Fibroblast of skin of left biceps (primary cell): ENCODE measurements around the gene KIAA1614.
"Not testable (repeated sequence)": the region's sequence is repeated elsewhere in the genome, so short reads cannot be mapped to it uniquely, and the experiment has no call there.

Experiments used
- DNase-seq, 2 experiments: peaks; one replicate each; pipeline ENCODE4 v3.0.0-alpha.2; 2013; ENCODE audit warnings: low read depth in 2 of 2

The KIAA1614 gene

DNA sequence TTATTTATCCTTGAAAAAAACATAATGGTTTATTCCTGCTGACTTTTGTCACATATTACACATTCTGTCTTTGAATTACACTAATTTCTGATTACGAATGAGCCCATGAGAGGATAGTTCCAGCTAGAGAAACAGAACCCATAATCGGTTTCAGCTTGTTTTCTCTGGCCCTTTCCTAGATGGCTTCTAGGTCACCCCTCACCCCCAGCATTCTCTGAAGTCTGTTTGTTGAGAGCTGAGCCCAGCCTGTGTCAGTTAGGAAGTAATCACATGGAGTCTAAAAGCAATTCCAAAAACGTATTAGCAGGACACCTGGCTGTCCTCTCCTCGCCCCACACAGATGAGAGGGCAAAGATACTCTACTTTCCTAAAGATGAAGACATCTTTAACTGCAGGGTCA is 48.9 kb downstream of the KIAA1614 start:
- no peak for DNase-seq

DNA sequence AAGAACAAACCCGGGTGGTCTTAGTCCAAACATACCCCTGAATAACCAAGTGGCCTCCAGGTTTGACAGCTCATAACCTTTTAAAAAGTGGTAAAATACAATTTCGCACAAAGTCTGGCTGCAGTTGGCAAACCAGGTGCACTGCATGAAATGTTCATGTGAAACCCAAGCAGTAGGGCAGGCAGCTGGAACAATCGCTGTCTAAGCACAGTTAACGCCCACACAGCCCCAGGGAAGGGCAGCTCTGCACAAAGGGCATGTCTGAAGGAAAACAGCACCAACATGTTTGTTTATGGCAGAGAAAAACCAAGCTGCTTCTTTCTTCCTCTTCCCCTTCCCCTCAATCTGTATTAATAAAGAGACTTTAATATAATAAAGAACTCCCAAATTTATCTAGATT is 49.5 kb downstream of the KIAA1614 start:
- DNase-seq = no peak

DNA sequence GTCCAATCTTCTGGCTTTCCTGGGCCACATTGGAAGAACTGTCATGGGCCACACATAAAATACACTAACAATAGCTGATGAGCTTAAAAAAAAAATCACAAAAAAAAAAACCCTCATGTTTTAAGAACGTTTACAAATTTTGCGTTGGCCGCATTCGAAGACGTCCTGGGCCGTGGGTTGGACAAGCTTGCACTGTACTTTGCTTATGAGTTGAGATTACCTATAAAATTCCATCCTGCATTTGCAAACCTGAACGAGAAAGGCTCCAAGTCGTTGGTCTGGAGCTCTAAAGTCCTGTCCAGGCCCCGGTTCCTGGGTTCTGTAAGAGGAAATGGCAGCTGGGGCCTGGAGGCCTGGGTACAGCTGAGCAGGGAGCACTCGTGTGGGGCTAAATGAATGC is 51.4 kb downstream of the KIAA1614 start:
- no peak for DNase-seq

DNA sequence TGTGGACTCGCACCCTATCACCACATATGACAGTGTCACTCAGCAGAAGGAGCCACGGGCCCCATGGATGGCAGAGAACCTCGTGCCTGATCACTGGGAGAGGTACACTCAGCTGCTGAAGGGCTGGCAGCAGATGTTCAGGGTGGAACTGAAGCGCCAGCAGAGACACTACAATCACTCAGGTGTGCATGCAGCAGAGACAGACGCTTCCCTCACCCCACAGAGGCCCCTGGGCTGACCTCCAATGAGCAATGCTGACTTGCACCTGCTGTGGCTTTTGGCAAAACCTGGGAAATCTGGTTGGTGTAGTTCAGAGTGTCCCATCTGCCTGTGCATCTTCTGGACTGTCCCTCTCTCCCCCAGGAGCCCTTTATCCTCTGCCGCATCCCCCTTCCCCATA is 51.9 kb downstream of the KIAA1614 start:
- no peak for DNase-seq

DNA sequence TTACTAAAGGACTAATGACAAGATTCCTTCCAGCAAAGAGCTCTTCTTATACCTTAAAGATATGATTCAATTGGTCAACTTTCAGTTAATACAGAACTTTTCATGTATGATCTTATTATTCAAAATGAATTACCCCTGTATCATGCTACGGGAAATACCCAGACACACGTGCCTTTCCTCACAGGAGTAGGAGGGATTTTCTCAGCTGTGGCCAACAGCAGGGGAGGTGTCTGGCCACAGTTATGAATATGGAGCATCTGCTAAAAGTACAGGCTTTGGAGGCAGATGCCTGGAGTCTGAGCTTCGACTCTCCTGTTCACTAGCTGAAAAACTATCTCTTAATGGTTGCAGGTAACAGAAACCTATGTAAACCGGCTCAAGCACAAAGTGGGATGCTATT is 53.6 kb downstream of the KIAA1614 start:
- no peak for DNase-seq

DNA sequence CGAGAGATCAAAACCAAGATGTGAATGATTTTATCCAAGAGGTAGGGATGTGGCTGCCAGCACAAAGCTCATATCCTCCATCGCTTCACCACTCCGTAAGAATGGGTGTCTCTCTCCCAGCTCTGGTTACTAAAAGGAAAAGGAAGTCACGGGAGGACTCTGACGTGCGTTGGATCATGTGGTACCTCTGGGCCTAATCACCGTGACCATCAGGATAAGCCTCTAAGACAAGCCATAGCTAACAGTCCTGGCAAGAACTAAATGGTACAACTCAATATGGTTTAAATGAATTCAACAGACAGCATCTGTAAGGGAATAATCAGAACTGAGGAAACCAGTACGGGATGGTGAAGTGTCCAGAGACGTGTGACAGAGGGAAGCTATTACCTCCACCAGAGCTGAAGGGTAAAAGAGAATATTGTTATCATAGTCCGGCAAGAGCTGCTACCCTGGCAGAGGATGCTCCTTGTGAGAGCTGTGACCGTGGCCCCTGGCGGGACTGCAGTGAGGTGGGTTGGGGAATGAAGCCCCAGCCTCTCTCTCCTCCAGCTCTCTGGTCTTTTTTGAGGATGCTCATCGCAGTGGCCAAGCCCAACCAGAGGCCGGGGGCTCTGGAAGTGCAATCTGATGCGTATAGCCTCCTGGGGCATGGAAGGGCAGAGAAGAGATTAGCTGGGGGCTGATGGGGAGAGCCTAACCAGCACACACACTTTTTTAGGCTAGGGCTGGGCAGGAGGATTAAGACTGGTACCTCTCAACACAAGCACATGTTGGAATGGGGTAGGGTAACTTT is 54.2 kb downstream of the KIAA1614 start:
- no peak for DNase-seq

DNA sequence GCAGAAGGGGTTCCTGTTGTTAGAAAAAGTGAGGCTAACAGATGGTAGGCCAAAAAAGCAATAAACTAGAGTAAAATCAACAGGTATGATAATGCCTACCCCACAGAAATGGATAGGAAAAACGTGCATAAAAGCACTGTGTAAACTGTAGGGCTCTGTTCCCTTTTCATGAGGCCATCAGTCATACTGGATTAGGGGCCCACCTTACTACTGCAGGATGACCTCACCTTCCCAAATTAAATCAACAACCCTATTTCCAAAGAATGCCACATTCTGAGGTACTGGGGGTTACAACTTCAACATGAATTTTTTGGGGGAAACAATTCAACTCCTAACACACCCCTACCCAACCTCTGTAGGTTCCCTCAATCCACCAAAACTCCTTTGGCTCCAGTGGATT is 54.9 kb downstream of the KIAA1614 start:
- no peak for DNase-seq

DNA sequence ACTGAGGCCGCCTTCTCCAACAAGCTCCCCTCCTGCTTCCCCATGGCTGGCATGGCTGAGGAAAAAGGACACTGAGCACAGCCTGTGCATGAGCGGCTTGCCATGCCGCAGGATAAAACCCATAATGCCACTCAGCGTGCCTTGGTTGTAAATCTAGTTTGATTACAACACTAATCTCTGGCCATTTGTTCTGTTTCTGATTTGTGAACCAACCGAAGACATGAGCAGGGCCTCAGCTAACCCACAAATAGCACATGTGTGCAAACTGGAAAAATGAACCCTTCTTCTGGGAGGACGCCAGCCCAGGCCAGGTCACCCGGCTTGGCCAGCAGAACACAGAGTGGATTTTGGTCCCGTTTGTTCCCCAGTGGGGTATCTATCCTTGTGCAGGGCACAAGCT is 56.1 kb downstream of the KIAA1614 start:
- DNase-seq = not testable (repeated sequence)

DNA sequence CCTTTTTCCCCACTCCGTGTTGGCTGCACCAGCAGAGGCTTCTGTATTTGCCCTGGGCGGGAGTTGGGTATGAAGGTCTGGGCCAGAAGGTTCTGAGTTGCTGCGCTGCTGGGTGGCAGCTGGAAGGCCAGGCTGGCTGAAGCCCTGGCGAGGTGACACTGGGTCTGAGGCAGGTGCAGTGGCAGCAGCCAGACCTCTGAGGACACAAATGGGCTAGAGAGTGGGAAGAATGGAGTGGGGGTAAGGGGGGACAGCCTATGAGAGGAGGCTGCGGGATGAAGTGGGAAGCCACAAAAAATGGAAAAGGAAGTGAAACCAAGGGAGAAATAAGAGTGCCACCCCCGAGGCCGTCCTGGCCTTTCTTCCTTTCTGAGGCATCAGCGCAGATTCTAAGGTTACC is 56.7 kb downstream of the KIAA1614 start:
- no peak for DNase-seq

DNA sequence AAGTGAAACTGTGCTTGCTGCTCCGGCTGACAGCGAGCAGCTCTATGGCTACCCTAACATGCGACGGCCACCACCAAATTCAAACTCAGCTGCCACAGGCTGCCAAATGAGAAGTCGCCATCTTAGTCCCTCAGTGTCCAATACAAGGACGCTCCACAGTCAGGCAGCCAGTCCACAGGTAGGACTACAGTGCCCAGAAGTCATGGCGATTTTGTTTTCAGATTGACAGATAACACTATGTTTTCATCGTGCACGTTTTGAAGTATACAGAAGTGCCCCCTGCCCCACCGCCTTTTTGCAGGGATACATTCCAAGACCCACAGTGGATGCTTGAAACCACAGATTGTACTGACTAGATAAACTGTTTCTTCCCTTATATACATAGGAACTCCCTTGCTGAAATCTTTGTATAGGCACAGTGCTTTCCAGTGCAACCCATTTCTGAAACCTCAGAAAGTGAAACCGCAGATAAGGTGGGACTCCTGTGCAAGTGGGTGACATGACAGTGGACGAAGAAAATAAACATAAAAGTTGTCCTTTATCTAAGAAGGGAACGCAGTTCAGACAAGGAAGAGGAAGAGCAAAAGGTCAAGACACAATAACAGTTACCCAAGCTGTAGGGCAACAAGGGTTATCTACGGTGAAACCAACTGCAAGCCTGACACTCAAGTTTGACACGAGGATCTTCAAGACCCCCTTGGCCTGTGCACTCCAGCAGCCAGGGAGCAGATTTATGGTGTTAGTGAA is 57.8 kb downstream of the KIAA1614 start:
- no peak for DNase-seq

DNA sequence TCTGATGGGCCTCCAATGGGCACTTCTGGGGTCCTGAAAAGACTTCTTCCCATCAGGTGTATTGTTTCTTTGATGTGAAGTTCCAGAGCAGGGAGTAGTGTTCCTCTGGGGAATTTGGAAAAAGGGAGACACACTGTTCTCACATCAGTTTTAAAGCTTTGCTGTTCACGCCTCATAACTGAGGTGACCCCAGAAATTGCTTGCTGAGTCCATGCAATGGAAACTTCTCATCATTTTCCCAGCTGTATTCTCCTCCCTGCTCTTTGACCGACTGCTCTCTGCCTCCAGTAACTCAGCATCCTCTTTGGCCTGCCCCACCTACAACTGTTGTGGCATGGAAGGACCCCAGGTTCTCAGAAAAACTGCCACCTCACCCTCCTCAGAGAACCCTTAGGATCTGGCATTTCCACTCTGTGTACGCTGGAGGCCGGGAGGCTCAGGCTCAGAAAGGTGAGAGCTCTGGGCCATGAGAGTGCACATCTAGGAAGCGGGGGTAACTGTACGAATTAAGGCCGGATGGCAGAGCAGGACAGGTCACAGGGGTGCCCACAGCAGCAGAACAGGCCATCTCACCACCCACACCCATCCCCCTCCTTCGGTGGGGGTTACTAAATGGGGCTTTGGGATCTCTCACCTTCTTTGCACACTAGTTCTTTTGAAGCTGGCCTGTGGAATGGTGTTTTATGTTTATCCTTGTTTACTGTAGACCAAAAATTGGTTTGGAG is 58.7 kb downstream of the KIAA1614 start:
- no peak for DNase-seq

DNA sequence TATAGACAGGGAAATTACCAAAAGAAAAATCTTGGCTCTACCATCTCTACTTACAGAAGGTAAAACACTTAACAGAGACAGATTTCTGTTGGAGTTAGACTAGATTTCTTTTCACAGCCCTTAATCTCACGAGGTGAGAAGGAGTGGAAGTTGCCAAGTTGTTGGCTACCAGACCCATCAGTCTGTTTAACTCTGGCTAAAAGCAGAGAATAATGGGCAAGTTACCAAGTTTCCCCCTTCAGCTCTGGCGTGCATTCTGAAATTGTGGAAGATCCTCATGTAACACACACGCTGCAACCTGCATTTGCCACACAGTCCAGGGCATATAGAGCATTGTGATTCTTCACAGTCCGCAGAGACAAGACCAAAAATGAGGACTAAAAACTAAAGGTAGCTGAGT is 60.7 kb downstream of the KIAA1614 start:
- DNase-seq = no peak

DNA sequence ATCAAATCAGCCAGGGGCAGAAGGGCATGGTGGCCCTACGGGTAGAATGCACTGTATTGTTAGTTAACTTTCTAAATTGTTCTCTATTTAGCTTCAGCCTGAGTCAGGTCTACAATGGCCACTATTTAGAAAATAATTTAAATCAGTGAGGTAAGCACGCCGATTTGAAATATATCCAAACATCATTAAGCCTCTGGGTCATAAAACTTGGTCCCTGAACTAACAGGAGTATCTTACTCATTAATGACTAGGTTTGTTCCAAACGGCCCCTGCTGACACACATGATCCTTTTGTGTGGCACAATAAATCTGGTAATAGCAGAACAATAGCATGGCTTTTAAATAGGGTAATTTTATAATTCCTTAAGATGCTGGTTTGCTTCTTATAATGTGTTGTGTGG is 61.5 kb downstream of the KIAA1614 start:
- DNase-seq = no peak

DNA sequence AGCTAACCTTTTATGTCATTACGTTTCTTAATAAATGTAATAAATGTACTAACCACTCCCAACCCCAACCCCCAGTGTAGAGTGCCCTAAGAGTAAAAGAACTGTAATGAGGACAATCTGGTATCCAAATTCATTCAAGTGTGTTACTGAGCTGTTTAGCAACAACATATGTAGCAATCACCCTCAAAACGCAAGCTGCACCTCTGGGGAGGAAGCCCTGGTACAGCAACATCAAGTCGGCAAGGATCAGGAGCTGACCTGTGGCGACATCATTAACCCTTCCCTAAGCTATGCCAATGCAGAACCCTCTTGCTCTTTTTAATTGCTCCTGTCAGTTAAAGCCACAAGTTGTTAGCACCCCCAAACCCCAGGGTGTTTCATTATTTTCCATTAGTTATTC is 62.9 kb downstream of the KIAA1614 start:
- no peak for DNase-seq

DNA sequence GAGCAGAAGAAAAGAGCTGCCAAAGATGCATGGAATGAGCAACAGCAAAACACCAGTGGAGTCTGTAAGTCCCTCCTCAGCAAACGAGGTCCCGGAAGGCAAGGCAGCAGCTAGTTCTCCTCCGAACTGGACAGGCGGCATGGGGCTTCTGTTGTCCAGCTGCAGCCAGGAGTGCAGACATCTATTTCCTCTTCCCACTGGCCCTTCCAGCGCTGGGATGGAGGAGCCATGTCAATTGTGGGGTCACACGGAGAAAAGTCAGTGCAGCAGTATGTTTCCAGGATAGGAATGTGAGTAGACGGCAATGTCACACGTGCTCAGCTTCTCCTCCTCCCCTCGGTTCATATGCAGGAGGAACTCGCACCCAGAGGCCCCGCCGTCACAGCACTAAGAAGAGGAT is 63.5 kb downstream of the KIAA1614 start:
- no peak for DNase-seq

DNA sequence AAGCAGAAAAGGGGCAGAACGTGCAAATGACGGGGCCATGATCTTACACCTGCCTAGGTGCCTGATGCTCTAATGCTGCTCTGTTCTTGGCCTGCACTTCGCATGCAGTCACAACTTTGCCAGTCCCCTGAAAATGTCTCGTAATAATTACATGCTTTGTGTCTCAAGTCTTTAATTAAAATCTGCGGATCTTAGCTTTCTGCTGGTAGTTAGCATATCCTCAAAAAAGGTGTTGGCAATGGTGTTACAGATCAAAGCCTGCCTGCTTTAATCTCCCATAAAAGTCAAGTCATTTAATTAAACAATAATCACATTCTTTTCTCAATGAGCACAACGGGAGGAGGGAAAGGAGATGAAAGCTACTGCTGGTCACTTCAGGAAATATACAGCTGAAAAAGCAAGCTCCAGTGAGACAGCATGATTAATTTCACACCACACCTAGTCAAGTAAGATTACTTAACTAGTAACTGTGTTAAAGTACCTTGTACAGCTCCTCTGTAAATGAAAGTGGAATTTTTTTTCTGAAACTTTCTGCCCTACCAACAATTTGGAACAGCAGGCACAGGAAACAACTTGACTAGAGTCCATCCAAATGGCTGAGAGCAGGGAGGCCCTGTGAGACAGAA is 64.1 kb downstream of the KIAA1614 start:
- no peak for DNase-seq

DNA sequence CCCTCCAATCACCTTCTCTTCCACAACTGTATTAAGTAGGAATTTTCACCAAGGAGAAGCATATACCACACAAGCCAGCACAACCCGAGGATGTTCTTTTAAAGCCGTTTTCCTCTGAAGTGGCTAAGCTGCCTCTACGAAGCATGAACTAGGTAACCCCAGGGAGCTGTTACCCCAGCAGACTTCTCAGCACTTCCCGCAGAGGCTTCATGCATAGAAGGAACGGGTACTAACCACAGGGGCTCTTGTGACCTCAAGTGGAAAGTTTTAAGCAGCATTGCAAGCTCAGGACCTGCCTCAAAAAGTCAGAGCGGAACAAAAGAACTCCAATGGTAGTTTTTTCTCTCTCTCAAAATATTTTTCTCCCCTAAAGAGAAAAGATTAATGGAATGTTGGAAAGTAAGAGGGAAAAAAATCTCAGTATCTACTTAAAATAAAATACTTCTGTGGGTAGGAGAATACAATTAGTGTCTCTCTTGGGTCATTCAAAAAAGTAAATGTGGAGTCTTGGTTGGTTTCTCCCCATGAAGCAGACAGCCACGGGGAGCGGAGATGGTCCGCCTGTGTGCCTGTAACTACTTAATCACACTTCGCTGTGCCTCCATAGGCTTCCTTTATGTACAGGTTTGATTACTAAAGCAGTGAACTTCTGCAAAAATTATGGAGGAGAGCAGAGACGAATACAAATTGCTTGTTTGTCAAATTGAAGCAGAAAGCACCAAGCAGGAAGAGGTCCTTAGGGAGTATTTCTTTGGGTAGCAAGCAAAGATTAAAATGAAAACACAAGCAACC is 69.1 kb downstream of the KIAA1614 start:
- no peak for DNase-seq

DNA sequence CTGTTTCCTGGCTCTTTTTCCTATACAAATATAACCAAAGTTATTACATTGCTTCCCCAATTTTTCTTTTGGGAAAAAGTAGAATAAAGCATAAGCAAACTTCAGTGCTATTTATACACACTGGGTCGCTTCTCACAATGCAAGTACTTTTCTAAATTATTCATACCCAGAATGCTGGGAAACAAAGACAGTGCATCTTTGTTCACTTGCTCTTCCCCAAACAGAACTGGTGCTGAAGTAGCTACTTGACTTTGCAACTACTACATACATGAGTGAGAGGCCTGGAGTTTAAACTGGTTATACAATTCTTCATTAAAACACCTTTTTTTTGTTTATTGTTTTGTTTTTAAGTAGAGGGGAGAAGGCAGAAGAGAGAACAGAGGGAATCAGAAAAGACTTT is 69.7 kb downstream of the KIAA1614 start:
- DNase-seq = no peak

DNA sequence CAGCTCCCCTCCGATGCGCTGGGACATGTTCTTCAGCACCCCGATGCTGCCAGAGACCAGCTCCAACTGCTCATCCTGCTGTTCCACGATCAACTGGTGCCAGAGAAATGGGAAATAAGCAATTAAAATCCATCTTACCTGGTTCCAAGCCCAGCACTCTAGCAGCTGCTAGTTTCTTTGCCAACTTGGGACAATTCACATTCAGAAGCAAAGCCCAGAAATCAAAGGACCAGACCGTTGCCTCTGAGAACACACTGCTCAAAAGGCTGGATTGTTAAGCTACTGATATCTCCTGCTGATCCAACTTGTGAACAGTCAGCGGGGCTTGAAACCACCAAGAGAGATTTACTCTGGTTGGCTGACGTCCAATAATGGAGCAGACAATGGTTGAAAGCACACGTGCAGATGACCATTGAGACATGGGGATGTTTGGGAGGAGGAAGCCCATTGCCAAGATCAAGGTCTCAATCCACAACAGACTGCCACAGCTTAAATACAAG is 75.6 kb downstream of the KIAA1614 start:
- no peak for DNase-seq

DNA sequence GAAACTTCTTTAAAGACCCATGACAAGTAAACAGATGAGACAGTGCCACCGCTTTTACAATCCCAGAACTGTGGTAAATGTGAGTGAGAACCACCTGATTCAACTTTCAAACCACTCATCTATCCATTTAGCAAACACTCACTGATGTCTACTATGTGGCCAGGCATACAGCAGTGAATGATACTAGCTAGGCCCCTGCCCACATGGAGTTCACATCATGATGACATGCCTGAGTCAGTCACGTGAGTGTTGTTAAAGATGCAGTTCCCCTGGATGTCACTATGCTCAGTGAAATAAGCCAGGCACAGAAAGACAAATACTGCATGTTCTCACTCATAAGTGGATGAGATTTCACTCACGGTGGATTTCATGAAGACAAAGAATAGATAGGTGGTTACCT is 81.6 kb downstream of the KIAA1614 start:
- DNase-seq = no peak

DNA sequence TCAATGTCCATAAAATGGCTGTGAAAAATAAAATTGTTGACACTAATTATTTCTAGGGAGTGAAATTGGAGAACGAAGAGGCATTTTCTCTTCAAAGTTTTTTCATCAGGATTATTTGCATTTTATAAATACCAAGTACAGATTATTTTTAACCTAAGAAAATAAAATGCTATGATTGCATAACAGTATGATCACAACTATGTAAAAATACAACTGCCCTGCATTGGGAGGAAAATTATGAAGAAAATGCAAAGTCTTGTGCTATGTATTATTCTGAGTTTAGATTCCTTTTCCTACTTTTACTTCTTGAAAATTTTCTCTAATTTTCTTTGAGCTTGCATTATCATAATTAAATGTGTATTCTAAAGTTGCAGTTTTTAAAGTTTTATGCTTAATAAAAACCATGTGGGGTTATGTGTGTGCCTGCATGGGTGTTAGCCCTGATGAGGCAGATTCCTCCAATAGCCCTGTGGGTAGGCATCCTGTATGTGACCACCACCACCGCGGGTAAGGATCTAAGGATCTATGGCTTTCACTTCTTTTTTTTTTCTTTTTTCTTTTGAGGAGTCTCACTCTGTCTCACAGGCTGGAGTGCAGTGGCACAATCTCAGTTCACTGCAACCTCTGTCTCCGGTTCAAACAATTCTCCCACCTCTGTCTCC is 85.3 kb downstream of the KIAA1614 start:
- no peak for DNase-seq
